Effector CD4-positive, alpha-beta T cell (primary cell): ENCODE results near the gene COL15A1.

Experiments used
- DNase-seq: peaks from one replicate; pipeline ENCODE4 v3.0.0-alpha.2; 2020

Gene COL15A1

GRCh38 chr9:99118782-99119466, 175.2 kb downstream of the COL15A1 start:
- DNase-seq, result peak; percentile 16

- no peak for DNase-seq
Measured at GRCh38 chr9:99119976-99120655, 176.4 kb downstream of the COL15A1 start.
